GM19328 (cell line): ENCODE results near the gene PNCK.

Experiments used
- ATAC-seq: cut with Tn5 transposase; IDR thresholded peaks from one replicate; pipeline ENCODE4 v1.9.1; 2021; ENCODE audit warnings: mild to moderate bottlenecking, moderate library complexity; ENCODE audit not compliant: unreplicated experiment

PNCK gene

DNA sequence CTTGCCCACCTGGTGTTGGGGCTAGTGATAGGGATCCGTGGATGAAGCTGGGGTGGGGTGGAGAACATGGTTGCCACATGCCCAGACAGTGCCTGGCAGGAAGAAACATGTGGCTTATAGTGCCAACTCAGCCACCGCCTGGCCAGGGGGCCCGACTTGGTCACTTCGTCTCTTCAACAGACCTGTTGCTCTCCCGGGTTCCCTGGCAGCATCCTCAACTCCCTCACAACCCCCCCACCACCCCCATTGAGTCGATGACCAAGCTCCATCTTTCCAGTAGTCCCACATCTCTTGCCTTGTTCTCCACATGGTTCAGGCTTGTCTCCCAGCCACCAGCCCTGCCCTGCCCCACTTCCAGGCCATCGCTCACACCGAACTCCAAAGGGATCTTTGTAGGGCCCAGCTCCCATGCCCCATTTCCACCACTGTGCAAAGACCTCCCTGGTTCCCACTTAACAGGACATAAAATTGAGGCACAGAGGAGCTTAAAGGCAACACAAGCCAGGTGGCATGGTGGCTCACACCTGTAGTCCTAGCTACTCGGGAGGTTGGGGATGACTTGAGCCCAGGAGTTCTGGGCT, 7.8 kb downstream of the PNCK start:
- ATAC-seq: no peak

DNA sequence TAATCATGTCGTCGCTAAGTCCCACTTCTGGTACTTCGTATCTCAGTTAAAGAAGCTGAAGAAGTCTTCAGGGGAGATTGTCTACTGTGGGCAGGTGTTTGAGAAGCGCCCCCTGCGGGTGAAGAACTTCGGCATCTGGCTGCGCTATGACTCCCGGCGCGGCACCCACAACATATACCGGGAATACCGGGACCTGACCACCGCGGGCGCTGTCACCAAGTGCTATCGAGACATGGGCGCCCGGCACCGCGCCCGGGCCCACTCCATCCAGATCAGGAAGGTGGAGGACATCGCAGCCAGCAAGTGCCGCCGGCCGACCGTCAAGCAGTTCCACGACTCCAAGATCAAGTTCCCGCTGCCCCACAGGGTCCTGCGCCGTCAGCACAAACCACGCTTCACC, 11.3 kb downstream of the PNCK start:
- no peak for ATAC-seq

DNA sequence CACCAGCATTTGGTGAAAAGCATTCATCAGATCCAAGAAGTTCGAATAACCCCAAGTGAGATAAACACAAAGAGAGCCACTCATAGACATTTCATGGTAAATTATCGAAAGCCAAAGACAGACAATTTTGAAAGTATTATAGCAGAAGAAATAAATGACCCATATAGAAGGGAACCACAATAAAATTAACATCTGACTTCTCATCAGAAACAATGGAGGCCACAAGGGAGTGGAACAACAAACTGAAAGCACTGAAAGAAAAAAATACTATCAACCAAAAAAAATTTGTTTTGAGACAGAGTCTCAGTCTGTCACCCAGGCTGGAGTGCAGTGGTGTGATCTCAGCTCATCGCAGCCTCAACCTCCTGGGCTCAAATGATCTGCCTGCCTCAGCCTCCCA, 14.3 kb downstream of the PNCK start:
- ATAC-seq: no peak

DNA sequence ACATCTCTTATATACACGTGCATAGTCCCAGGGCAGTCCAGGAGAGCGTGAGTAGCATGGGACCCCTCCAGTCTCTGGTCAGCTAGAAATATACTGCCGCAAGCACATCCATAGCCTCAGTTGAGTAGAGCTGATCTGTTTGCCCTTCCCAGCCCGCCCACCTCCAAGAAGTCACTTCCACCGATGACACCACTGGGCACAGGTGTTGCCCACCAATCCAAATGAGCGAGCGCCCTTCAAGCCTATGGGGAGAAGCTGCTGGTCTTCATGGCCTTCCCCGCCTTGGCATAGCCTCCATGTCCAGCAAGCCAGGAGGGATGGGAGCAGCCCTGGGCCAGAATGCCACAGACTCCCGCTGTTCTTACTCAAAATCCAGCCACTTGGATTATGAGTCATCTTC, 16.5 kb downstream of the PNCK start:
- ATAC-seq: no peak

DNA sequence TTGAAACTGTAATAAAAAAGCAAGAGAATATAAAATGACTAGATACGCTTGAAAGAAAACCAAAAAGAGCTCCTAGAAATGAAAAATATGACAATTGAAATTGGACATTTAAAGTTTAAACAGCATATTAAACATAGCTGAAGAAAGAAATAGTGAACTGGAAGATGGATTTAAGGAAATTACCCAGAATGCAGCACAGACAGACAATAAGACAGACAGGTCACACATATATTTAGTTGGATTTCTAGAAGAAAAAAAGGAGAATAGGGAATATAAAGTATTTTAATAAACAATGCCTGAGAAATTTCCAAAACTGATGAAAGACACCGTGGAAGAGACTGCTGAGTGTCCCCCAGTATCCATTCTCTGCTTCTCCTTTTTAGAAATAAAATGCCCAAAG, 20.1 kb downstream of the PNCK start:
- ATAC-seq: no peak

DNA sequence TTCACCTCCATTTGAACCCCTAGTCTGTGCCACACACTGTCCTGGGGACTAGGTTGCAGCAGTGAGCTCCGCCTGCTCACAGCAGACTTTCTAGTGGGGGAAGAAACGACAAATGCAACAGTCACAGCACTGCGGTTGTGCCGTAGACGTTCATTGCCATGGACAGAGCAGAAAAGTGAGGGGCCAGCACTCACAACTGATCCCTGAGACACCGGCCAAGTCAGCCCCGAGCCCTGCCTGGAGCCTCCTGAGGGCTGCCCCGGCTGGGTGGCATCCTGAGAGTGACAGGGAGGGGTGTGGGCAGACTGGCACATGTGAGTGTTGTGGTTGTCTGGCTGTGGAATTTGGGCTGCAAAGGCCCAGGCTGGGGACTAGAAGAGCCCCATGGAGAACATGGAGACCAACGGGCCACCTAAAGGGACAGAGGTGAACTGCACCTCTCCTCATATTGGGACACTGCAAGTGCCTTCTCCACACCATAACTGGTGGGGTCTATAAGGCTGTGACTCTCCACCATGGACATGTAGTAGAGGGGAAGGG, 22.0 kb downstream of the PNCK start:
- no peak for ATAC-seq

DNA sequence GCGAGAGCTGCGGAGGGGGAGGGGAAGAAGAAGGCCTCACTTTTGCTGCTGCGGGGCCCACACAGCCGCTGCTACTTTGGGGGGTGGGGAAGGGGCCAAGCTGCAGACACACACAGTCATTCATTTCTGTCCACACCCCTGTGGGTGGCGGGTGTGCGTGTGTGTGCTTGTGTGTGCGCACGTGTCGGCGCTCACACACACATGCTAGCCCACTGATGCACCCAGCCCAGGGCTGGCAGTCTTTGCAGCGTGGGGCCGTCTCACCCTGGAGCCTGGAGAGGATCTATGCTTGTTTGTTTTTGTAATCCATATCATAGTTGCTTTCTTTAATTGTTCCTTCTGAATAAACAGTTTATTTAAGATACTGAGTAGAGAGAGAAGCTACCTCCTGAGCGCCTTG, 22.7 kb downstream of the PNCK start:
- ATAC-seq: no peak

DNA sequence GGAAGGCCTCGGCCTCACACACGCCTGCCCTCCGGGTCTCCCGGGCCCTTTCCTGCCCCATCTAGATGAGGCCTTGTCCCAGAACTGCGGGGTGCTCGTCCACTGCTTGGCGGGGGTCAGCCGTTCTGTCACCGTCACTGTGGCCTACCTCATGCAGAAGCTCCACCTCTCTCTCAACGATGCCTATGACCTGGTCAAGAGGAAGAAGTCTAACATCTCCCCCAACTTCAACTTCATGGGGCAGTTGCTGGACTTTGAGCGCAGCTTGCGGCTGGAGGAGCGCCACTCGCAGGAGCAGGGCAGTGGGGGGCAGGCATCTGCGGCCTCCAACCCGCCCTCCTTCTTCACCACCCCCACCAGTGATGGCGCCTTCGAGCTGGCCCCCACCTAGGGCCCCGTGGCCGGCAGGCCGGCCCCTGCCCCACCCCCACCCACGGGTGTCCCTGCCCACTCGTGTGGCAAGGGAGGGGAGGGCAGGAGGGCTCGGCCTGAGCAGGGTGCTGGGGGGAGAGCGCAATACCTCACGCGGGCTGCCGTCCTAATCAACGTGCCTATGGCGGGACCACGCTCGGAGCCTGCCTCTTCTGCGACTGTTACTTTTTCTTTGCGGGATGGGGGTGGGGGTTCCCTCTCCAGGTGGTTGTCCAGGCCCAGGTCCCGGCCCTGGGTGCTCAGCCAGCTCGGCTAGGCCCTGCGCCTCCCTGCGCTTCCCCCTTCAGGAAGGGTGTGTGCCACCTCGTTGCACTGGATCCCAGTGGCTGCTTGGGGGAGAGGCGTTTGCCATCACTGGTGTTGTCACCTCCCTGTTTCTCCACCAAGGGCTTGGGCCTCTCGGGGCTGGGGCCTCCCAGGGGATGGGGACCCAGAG, 23.5 kb downstream of the PNCK start:
- no peak for ATAC-seq

DNA sequence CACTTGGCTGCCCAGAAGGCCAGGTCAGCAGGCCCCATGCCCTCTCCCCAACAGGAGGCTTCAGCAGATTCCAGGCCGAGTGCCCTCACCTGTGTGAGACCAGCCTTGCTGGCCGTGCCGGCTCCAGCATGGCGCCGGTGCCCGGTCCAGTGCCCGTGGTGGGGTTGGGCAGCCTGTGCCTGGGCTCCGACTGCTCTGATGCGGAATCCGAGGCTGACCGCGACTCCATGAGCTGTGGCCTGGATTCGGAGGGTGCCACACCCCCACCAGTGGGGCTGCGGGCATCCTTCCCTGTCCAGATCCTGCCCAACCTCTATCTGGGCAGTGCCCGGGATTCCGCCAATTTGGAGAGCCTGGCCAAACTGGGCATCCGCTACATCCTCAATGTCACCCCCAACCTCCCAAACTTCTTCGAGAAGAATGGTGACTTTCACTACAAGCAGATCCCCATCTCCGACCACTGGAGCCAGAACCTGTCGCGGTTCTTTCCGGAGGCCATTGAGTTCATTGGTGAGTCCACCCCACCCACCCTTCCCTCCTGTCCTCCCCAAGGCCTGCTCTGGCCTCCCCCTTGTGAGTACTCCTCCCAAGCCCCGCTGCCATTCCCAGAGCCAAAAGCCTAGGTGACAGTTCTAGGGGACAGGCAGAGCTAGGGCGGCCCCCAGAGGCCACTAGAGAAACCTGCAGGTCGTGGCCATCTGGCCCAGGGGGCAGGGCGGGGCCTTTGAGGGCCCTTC, 24.3 kb downstream of the PNCK start:
- no peak for ATAC-seq

DNA sequence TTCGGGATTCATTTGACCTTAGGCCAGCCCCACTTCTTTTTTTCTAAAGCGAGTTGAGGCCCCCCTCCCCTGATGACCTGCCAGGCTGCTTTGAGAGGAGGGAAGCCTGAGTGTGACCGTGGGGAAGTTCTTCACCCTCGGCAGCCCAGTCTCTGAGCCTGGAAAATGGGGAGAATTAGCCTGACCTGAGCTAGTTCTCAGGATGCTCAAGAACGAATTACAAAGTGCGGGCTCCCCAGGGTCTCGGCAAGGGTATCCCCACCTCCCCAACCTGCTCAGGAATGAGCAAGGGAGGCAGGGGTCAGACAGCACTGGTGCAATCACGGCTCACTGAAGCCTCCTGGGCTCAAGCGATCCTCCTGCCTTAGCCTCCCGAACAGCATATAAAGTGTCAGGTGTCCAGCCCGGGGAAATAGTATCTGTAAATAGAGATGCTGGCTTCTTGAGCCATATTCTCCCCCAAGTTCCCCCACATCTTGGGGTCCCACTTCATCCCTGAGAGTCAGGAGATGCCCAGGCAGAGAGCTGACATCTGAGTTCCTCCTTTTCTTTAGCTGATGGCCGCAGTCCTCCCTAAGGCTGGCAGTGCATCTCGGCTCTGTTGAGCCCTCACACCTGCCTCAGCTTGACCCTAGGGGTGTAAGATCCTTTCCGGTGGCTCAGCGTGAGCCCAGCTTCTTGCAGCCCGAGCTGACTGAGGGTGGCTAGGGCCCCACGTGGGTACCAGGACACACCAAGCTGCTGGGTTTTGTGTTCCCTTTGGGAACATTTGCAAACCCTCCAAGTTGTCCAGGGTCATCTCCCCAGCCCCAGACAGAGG, 25.0 kb downstream of the PNCK start:
- no peak for ATAC-seq

DNA sequence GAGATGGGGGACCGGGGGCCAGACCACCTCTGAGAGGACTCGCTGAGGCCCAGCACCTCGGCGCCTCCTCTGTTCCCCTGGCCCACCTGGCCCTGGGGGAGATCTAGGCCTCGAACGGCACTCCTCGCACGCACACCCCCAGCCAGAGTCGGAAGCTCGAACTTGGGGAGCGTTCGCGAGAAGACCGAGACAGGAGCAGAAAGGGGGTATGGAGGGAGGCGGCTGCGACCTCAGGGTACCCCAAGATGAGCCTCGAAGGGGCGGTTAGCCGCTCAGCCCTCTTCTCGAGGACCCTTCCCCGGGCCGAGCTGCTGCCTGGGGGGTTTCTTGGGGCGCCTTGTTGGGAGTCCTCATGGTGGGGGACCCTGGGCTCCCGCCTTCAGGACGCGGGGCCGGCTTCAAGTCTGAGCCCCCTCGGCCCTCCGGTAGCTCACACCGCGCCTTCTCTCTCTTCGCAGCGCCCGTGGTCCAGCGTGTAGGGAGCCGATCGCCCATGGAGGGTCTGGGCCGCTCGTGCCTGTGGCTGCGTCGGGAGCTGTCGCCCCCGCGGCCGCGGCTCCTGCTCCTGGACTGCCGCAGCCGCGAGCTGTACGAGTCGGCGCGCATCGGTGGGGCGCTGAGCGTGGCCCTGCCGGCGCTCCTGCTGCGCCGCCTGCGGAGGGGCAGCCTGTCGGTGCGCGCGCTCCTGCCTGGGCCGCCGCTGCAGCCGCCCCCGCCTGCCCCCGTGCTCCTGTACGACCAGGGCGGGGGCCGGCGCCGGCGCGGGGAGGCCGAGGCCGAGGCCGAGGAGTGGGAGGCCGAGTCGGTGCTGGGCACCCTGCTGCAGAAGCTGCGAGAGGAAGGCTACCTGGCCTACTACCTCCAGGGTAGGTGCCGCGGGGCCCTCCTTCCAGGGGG, 25.9 kb downstream of the PNCK start:
- no peak for ATAC-seq

DNA sequence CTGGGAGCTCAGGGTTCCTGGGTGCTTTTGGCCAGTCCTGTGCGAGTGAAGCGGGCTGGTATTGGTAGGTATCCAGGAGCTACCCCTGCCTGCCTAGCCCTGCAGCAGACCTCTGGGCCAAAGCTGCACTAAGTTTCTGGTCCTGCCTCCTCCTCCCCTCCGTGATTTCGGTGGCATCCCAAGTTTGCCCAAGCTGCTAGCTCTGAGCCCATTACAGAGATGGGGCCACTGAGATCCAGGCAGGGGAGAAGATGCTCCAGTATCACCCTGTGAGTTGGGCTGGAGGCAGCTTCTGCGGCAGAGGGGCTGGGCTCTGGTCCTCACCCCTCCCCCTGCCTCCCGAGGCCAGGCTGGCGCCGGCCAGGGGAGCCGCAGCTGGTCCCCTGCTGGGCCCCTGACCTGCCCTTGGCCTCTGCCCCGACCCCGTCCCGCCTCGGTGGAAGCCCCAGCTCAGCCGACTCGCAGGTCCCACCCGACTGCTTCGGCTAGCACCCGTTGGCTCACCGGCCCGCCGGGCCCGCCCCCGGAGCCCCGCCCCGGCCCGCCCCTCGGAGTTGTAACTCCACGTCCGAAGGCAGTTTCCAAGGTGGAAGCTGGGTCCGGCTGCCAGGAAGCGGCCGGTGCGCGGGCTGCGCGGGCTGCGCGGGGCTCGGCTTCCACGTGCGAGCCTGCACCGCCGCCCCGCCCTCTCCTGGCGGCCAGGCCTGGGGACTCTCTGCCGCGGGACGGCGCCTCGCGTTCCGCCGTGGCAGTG, 26.8 kb downstream of the PNCK start, which contains the start of gene DUSP9:
TSS of gene DUSP9 (plus strand) at position 584 of the 754 bp plus-strand sequence. CDS start 751 bp downstream, outside the sequence.
- no peak for ATAC-seq

DNA sequence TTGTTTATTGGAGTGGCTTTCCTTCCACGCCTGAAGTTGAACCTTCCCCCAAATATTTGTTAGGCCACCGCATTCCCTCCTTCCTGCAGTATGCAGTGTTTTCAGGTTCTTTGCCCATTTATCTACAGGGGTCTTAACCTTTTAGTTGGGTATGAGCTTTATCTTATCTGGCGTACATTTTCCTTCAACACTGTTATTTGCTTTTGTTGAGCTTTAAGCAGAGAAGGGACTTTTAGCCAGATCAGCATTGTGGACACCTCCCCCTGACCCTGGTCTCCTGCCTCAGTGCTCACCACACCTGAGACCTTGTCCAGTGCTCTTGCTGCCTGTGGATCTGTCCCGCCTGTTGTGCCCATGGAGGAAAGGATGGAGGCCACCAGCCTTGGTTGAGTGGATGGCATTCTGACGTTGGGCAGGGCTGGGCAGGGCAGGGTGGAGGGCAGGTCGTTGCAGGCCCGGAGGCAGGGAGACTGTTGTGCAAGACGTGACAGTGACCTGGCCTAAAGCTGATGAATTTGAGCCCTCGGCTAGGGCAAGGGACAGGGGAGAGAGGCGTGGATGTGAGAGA, 27.6 kb downstream of the PNCK start:
- ATAC-seq: no peak

DNA sequence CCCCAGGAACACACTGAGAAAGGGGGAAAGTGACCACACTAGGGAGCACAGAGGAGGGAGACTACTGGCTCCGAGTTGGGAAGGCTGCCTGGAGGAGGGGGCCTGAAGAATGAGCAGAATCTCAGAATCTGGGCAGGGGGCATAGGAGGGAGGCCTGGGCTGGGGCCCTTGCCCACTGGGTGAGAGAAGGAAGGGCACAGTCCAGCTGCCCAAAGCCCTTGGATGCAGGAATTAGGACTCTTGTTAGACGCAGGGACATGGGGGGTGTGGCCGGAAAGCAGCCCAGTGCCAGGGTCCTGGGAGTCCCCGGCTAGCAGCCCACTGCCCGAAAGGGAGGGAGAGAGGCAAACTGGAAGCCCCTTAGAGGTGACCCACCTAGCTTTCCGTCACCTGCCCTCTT, 28.5 kb downstream of the PNCK start:
- no peak for ATAC-seq

DNA sequence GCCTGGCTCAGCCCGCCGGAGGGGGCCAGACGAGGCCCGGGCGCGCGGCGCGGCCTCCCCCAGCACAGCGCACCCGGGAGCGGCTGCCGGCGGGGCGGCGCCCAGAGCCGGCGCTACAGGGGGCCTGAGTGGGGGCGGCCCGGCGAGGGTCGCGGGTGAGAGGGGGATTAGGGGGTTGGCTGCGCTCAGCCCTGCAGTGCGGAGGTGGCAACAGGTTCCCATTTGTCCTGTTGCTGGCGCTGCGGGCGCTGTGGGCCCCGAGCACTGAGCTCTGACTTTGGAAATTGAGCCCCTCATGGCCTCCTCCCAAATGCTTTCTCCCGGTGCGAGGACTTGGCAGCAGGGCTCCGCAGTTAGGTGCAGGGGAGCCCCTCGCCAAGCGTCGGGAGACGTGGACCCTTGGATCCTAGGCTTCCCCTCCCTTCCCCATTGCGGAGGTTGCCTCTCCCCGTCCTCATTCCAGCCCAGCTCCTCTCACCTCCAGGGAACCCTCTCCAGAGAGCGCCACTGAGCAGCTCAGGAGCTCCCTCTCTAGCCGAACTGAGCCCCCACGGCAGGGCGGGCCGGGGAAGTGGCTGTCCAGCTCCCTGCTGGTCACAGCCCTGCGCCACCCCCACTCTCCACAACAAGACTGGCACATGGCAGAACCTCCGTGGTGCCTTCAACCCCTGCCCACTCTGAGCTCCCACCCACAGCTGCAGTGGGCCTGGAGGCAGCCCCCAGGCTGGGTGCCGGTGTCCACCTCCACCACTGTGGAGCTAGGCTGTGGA, 29.1 kb downstream of the PNCK start:
- ATAC-seq: no peak

DNA sequence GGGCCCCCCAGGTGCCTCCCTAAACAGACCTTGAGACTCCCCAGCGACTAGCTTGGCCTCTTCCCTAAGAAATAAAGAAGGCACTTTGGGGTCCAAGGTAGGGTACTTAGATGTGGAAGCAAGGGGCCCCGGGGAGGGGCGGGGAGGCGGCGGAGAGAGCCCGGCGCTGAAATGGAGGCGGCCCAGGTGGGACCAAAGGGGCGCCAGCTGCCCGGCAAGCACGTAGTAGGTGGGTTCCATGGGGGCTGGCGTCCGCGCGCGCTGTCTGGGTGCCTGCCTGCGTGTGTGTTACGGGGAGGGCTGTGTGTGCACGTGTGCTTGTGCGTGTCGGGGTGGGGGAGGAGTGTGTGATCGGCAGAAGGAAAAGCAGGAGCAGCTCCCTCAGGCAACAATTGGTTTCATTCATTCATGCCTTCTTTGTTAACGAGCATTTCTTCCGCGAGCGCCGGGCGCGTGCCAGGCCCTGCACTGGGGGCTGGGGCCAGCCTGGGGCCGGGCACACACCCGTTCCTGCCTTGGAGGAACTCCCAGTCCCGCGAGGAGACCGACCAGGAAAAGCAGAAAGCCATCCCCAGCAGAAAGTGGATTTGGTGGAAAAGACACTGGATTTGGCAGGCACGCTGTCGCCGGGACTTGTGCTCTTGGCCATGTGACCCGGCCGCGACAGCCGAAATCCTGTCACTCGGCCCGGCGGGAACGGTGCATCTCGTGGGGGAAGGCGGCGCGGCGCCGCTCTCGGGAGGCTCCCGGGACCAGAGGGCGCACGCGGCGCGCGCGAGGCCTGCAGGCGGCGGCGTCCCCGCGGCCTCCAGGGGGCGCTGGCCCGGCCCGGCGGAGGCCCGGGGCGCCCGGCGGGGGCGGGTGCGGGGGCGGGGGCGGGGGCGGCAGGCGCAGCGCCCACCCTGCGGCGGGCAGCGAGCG, 29.9 kb downstream of the PNCK start:
- no peak for ATAC-seq
